Activated CD8-positive, alpha-beta T cell treated with anti-CD3 and anti-CD28 coated beads for 36 hours (primary cell): ENCODE measurements around the gene NFIC. TPM values are rescaled to one million over a fixed set of nuclear protein-coding genes. Genes with fewer than 3 reads are reported as not detected.

Source experiments
- ATAC-seq: fragments of 200-7000 bp; cut with Tn5 transposase; one replicate; pipeline ENCODE4 v1.10.0; 2021; ENCODE audit warnings: mild to moderate bottlenecking, moderate library complexity
- CTCF ChIA-PET: fragments of 350-600 bp; sonication (Branson Sonifier 250); formaldehyde crosslinking; loops from one replicate; lab custom pipeline; 2021; ENCODE audit warnings: antibody characterized with exemption; lab: Charles Lee
- POLR2A ChIA-PET: fragments of 350-600 bp; sonication (Branson Sonifier 250); formaldehyde crosslinking; loops from one replicate; lab custom pipeline; 2021; ENCODE audit warnings: antibody characterized with exemption; lab: Charles Lee
- DNase-seq: peaks from one replicate; pipeline ENCODE4 v3.0.0-alpha.2; 2020
- H3K27ac Mint-ChIP-seq: one replicate; pipeline ENCODE4 v1.8.0; 2021; ENCODE audit warnings: mild to moderate bottlenecking, mixed read lengths
- H3K27me3 Mint-ChIP-seq: one replicate; pipeline ENCODE4 v1.8.0; 2021; ENCODE audit warnings: mixed read lengths
- H3K36me3 Mint-ChIP-seq: one replicate; pipeline ENCODE4 v1.8.0; 2021; ENCODE audit warnings: low read depth, mixed read lengths
- H3K4me1 Mint-ChIP-seq: one replicate; pipeline ENCODE4 v1.8.0; 2021; ENCODE audit warnings: low read depth, mixed read lengths
- H3K4me3 Mint-ChIP-seq: one replicate; pipeline ENCODE4 v1.8.0; 2021; ENCODE audit warnings: mild to moderate bottlenecking, moderate library complexity, mixed read lengths
- H3K9me3 Mint-ChIP-seq: one replicate; pipeline ENCODE4 v1.8.0; 2021; ENCODE audit warnings: mixed read lengths
- CTCF ChIP-seq: fragments of 200-600 bp; IDR thresholded peaks from one replicate; pipeline ENCODE4 v1.8.0; 2022; ENCODE audit warnings: antibody characterized with exemption, mild to moderate bottlenecking
- intact Hi-C: fragments of 100-400 bp; cut with micrococcal nuclease; formaldehyde crosslinking; loops from one replicate; pipeline ENCODE4 v1.10.0; 2022
- total RNA-seq, 2 experiments: library from RNA; stranded (reverse); gene quantifications; one replicate each; pipeline ENCODE4 v1.2.3, GENCODE V29; 2021

NFIC gene
- total RNA-seq, 2 experiments from 2014 or later: 19.0 to 20.8 TPM

GRCh38 chr19:3477506-3477905, 111.1 kb downstream of the NFIC start:
- Mint-ChIP-seq H3K4me3 (no peak overlapping the region), H3K4me1 (peaks cover 16% of the 10 kb centered on the region), H3K27ac (no peak overlapping the region), H3K27me3 (no peaks in the 10 kb centered on the region), H3K9me3 (no peaks in the 10 kb centered on the region), H3K36me3 (no peaks in the 10 kb centered on the region)
- ATAC-seq (no peak), DNase-seq (no peak)
- CTCF ChIA-PET: no interaction called here
- intact Hi-C loops: no loop called here
- no peak for TF ChIP-seq CTCF
- POLR2A ChIA-PET: interaction anchor here (0.6 to 1.3 kb wide), 2 partner anchors 23 to 430 kb away, joined by 3 to 4 read pairs; partner anchors contain the start of gene DOHH

- Mint-ChIP-seq H3K4me1 (peaks cover 16% of the 10 kb centered on the region), H3K27me3 (no peaks in the 10 kb centered on the region), H3K27ac (peak overlapping the region; percentile 69), H3K9me3 (no peaks in the 10 kb centered on the region), H3K4me3 (peak overlapping the region; percentile 47), H3K36me3 (no peaks in the 10 kb centered on the region)
- no peak for ATAC-seq
- DNase-seq: no peak
- POLR2A ChIA-PET: interaction anchor here (0.6 kb wide), 1 partner anchor 430 kb away, joined by 4 read pairs; no protein-coding TSS in a partner anchor
- CTCF ChIA-PET: no interaction called here
- intact Hi-C loops: no loop called here
- no peak for TF ChIP-seq CTCF
Measured at GRCh38 chr19:3477951-3478350, 111.6 kb downstream of the NFIC start.

GRCh38 chr19:3478409-3479176, 112.2 kb downstream of the NFIC start:
- Mint-ChIP-seq H3K27ac (peak overlapping the region; percentile 69), H3K4me3 (peak overlapping the region; percentile 47), H3K36me3 (no peaks in the 10 kb centered on the region), H3K27me3 (no peaks in the 10 kb centered on the region), H3K4me1 (peaks cover 16% of the 10 kb centered on the region), H3K9me3 (no peaks in the 10 kb centered on the region)
- CTCF ChIA-PET: interaction anchor here (1.0 to 1.9 kb wide), 6 partner anchors 8 to 174 kb away, joined by 3 to 11 read pairs (median 4); no protein-coding TSS in a partner anchor
- DNase-seq (peak; percentile 52), ATAC-seq (peak; percentile 19)
- TF ChIP-seq CTCF: no peak
- POLR2A ChIA-PET: interaction anchor here (0.6 to 1.6 kb wide), 4 partner anchors 16 to 289 kb away, joined by 3 to 6 read pairs (median 3); no protein-coding TSS in a partner anchor
- intact Hi-C loops: no loop called here

GRCh38 chr19:3479177-3479833, 112.9 kb downstream of the NFIC start:
- ChIA-PET POLR2A (interaction anchor here (0.6 to 1.6 kb wide), 5 partner anchors 15 to 290 kb away, joined by 3 to 6 read pairs (median 3); partner anchors contain the start of gene DOHH), CTCF (interaction anchor here (0.7 to 1.9 kb wide), 7 partner anchors 8 to 175 kb away, joined by 3 to 11 read pairs (median 4); partner anchors contain the start of gene DOHH)
- DNase-seq: peak; percentile 84
- H3K4me3 Mint-ChIP-seq: no peak overlapping the region
- H3K36me3 Mint-ChIP-seq: no peaks in the 10 kb centered on the region
- no peak for TF ChIP-seq CTCF
- no peak overlapping the region for H3K27ac Mint-ChIP-seq
- intact Hi-C loops: no loop called here
- ATAC-seq: peak; percentile 87
- peaks cover 16% of the 10 kb centered on the region for H3K4me1 Mint-ChIP-seq
- H3K27me3 Mint-ChIP-seq: no peaks in the 10 kb centered on the region
- H3K9me3 Mint-ChIP-seq: no peaks in the 10 kb centered on the region
